ENCODE results near the gene GALNT18. TPM values are rescaled to one million over a fixed set of nuclear protein-coding genes. Genes with fewer than 3 reads are reported as not detected.

GALNT18 gene
- total RNA-seq, 1 donor from 2014 or later = 22.1 TPM

GRCh38 chr11:11408436-11409221, 213.2 kb downstream of the GALNT18 start:
- H3K4me3 ChIP-seq = no peak overlapping the region
- DNase-seq (ENCODE audit: extremely low spot score in 2 of 2) = no peak
- H3K36me3 ChIP-seq = no peaks in the 10 kb centered on the region
- H3K27me3 ChIP-seq = no peaks in the 10 kb centered on the region
- no peak for TF ChIP-seq POLR2AphosphoS5 (IDR thresholded peaks at IDR 0.05; ENCODE audit: insufficient read depth in 1 of 2, low read depth in 1 of 2)
- no peak for TF ChIP-seq POLR2A (IDR thresholded peaks at IDR 0.05)
- TF ChIP-seq CTCF (IDR thresholded peaks at IDR 0.05) = no peak
- H3K9me3 ChIP-seq = no peaks in the 10 kb centered on the region
- H3K4me1 ChIP-seq = peaks cover 51% of the 10 kb centered on the region
- intact Hi-C loops (cut with DNase I) = no loop called here
- H3K27ac ChIP-seq = no peak overlapping the region

DNA sequence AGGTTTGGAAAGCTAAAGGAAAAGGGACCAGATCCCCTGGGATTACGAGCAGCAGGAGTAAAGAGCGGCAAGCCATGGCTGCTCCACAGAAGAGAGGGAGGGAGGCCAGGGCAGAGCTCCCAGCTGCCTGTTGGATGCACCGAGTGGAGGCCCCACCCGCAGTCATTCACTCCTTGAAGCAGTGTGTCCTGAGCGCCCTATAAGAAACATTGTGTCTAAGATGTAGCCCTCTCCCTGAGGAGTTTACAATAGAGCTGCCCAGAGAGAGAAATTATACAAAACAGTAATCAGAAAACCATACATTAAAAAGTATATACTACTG, 214.1 kb downstream of the GALNT18 start:
- intact Hi-C loops (cut with DNase I) = no loop called here
- H3K4me3 ChIP-seq = no peak overlapping the region
- H3K27me3 ChIP-seq = no peaks in the 10 kb centered on the region
- peak overlapping the region; percentile 58 for H3K27ac ChIP-seq
- H3K4me1 ChIP-seq = peaks cover 51% of the 10 kb centered on the region
- H3K9me3 ChIP-seq = no peaks in the 10 kb centered on the region
- no peaks in the 10 kb centered on the region for H3K36me3 ChIP-seq
- no peak for TF ChIP-seq POLR2AphosphoS5 (IDR thresholded peaks at IDR 0.05; ENCODE audit: insufficient read depth in 1 of 2, low read depth in 1 of 2)
- no peak for TF ChIP-seq POLR2A (IDR thresholded peaks at IDR 0.05)
- TF ChIP-seq CTCF (IDR thresholded peaks at IDR 0.05) = no peak
- no peak for DNase-seq (ENCODE audit: extremely low spot score in 2 of 2)

- H3K9me3 ChIP-seq = no peaks in the 10 kb centered on the region
- no peak for TF ChIP-seq CTCF (IDR thresholded peaks at IDR 0.05)
- no peak for TF ChIP-seq POLR2A (IDR thresholded peaks at IDR 0.05)
- no peak for TF ChIP-seq POLR2AphosphoS5 (IDR thresholded peaks at IDR 0.05; ENCODE audit: insufficient read depth in 1 of 2, low read depth in 1 of 2)
- intact Hi-C loops (cut with DNase I) = no loop called here
- H3K27me3 ChIP-seq = no peaks in the 10 kb centered on the region
- H3K27ac ChIP-seq = peak overlapping the region; percentile 58
- DNase-seq (ENCODE audit: extremely low spot score in 2 of 2) = no peak
- no peaks in the 10 kb centered on the region for H3K36me3 ChIP-seq
- H3K4me3 ChIP-seq = no peak overlapping the region
- peaks cover 51% of the 10 kb centered on the region for H3K4me1 ChIP-seq
Measured at GRCh38 chr11:11407065-11407762, 214.6 kb downstream of the GALNT18 start.

DNA sequence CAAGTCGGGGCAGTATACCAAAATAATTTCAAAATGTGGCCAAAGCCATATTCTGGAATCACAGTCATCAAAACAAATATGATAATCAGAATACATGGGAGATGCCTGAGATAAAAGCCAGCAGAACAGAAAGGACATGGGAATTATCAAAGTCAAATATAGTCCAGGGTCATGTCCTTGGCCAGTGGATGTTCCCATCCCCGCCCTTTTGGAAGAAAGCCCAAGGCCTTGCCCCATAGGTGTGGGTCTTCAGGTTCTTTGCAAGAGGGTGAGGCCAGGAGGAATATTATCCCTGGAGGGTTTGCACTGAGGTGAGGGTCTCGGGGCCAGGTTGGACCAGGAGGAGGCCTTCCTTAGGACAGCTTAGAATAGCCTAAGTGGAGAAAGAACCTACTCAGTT, 215.2 kb downstream of the GALNT18 start:
- intact Hi-C loops (cut with DNase I) = no loop called here
- H3K4me3 ChIP-seq = no peak overlapping the region
- H3K4me1 ChIP-seq = peaks cover 51% of the 10 kb centered on the region
- peak overlapping the region; percentile 58 for H3K27ac ChIP-seq
- H3K36me3 ChIP-seq = no peaks in the 10 kb centered on the region
- DNase-seq (ENCODE audit: extremely low spot score in 2 of 2) = no peak
- H3K9me3 ChIP-seq = no peaks in the 10 kb centered on the region
- TF ChIP-seq CTCF (IDR thresholded peaks at IDR 0.05) = no peak
- H3K27me3 ChIP-seq = no peaks in the 10 kb centered on the region
